NCI-H2196 treated with DMSO at 0.1 percent for 48 hours (cell line): ENCODE measurements around the gene TMEM25.

Source experiments
- DNase-seq: peaks from one replicate; lab custom pipeline; 2025; ENCODE audit not compliant: unreplicated experiment; lab: John Stamatoyannopoulos, UW

The TMEM25 gene

GRCh38 chr11:118581057-118581456, 50.1 kb downstream of the TMEM25 start:
- no peak for DNase-seq
